GM19099 (cell line): ENCODE data around the gene MAGEA9B.
"Not testable (repeated sequence)": the region's sequence is repeated elsewhere in the genome, so short reads cannot be mapped to it uniquely, and the experiment has no call there.

Experiments used
- POLR2A ChIP-seq: IDR thresholded peaks from 3 replicates; pipeline ENCODE4 v1.6.1; 2011; ENCODE audit warnings: low read depth; ENCODE audit not compliant: insufficient read length; ENCODE audit errors: extremely low read depth

Gene MAGEA9B, protein sequence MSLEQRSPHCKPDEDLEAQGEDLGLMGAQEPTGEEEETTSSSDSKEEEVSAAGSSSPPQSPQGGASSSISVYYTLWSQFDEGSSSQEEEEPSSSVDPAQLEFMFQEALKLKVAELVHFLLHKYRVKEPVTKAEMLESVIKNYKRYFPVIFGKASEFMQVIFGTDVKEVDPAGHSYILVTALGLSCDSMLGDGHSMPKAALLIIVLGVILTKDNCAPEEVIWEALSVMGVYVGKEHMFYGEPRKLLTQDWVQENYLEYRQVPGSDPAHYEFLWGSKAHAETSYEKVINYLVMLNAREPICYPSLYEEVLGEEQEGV

DNA sequence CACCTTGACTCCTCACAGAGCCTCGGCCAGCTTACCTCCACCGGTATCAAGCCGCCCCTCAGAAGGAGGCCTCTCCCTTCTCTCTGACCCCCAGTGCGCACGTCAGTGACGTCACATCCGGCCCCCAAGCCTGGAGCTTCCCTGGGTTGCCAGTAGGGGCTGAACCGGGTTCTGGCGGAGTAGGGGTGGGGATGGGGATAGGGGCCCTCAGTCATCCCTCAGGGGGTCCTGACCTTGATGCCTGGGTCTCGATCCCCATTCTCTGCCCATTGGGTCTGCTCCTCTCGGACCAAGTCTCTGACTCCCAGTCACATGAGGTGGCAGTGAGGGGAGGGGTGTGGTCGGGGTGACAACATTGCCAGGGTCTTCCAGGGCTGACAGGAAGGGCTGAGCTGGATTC is at the start of gene MAGEA9B:
TSS of gene MAGEA9B (minus strand) at position 101 of the 400 bp plus-strand sequence. CDS start 4,280 bp downstream, outside the sequence.
- not testable (repeated sequence) for TF ChIP-seq POLR2A

DNA sequence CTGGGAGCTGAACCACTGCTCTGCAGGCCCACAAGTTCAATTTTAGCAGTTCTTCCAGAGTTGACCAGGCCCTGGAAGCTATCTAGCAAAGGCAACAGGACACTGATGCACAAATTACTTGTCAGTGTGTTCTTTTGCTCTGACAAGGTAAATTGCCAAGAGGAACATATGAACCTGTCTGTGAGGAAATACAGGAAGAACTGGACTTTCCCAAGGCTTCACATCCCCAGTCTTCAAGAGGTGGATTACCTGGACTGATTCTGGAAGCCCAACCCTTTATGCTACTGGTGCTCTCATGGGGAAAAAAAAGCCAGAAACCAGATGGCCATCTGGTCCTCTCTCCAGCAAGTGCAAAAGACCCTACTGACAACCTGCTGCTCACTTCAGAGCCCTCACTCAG is 46.3 kb upstream of the MAGEA9B start:
- TF ChIP-seq POLR2A: no peak

DNA sequence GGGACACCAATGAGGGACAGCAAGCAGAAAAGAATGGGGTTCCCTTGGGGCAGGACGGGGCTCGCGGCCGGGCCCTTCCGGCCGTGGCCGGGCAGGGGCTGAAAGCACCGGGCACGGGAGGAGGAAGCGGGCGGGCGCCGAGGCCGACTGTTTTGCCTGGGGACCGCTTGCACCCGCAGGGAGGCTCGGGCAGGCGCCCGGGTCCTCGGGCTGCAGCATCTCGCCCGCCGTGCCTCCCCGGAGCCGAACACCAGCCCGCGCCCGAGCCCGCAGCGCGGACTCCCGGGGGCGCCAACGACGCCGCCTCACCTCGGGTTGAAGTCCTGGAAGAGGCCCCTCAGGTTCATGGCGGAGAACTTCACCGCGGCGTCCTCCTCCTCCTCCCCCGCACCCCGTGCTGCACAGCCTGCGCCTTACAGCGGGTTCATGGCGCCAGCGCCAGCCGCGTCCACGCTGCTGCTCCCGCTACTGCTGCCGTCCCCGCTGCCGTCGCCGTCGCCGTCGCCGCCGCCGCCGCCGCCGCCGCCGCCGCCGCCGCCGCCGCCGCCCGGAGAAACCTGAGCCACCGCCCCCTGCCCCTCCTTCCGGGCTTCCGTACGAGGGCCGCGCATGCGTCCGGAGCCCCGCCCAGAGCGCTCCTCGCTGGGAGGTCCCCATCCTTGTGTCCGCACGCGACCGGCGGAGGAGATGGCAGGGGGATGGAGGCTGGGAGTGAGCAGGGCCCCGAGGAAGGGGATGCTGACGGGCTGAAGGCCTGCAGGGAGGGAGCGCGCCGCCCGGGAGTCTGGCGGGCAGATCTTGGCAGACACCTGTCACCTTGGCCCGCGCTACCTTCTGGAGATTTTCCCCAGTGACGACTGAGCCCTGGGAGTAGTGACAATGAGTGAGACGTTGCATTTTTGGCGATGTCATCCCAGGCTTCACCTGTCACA is 44.2 kb upstream of the MAGEA9B start, which contains the start of gene TMEM185A:
TSS of gene TMEM185A (minus strand) at position 559 of the 932 bp plus-strand sequence. CDS start at position 347, 212 bp downstream.
- TF ChIP-seq POLR2A: peak; percentile 58

DNA sequence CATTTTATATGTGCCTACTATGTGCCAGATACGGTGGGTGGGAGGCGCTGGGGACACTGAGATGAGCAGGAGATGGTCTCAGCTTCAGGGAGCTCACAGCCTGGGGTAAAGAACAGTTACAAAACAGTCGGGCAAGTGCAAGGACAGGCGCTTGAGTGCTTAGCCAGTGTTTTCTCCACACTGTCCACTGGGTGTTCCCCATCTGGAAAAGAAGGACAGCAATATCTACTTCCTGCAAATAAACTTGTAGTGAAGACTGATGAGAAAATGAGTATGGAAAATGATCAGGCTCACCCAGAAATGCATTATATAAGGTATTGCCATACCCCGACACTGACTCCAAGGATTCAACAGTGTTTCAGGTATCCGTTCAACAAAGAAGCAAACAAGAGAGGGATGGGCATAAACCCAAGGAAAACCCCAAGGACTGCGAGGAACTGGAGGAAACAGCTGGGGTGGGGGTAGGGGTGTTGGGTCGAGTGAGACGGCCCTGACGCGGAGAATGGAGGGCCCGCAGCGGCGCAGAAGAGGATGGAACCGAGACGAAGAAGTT is 43.5 kb upstream of the MAGEA9B start:
- no peak for TF ChIP-seq POLR2A

DNA sequence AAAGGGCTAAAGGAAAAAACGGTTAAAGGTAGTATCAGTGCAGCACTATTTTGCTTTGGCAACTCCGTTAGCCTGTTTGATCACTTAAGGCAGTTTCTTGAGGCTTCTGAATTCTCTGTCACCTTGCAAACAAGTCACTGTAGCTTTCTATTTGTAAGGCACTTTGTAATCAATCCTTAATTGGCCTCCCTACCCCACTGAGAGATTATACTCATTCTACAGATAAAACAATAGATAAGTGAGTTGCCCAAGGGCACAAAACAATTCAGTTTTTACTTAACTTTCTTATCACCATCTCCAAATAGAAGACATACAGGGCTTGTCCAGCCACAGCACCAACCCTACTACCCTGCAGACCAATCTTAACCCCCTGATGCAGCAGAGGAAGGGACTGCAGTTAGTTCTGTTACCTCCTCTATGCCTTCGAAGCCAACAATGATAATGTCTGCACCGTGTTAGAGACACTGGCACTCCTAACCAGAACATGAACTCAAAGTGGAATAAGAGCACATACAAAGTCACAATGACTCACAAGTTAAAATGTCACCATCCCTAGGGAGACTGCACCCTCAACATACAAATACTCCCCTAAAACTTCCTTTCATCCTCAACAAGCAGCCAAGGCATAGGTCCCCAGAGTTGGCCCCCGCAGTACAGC is 42.6 kb upstream of the MAGEA9B start:
- no peak for TF ChIP-seq POLR2A

DNA sequence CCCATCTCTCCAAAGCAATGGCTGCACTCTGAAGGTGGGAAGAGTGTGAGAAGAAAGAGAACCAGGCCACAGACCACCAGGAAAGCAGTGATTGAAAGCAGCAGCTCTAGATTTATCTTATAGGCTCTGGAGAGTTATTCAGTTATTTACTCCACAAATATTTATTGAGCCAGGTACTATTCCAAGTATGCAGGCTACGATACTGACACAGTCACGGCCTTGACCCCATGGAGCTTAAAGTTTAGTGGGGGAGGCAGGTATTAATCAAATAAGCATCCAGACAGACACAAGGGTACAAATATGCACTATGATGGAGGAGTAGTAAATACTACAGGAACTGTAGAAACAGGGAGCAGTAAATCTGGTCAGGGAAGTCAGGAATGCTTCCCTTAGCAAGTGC is 41.5 kb upstream of the MAGEA9B start:
- no peak for TF ChIP-seq POLR2A

DNA sequence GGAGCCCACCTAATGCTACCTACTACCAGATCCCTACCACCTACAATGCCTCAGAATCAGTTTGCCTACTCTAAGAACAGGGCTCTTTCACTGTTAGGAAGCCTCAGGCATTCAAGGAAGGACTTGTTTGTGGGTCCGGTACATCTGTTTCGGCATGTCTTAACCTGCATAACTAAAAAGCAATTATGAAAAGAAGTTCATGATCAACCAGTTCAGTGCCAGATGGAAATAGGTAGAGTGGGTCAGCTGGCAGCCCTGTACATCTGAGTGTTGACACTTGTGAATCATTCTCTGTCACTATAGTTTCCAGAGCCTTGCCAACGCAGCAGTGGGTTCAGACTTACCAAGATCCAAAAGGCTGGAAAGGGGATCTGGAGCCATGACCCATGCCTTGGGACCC is 41.0 kb upstream of the MAGEA9B start:
- no peak for TF ChIP-seq POLR2A

DNA sequence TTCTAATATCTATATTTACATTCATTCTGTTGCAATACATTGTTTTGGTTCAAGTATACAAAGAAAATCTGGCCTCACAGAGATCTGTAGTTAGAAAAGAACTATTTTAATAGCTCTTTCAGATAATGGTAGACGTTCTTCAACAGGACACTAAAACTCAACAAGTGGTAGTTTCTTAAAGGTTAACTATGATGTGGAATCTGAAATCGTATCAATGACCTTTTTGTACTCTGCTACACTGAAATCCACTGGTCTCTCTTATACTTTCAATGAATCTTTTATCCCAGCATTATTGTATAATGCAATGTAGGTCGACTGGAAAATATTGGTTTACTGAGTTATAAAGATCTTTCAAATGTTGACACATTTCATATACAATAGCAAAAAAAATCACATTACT is 31.6 kb upstream of the MAGEA9B start:
- no peak for TF ChIP-seq POLR2A

DNA sequence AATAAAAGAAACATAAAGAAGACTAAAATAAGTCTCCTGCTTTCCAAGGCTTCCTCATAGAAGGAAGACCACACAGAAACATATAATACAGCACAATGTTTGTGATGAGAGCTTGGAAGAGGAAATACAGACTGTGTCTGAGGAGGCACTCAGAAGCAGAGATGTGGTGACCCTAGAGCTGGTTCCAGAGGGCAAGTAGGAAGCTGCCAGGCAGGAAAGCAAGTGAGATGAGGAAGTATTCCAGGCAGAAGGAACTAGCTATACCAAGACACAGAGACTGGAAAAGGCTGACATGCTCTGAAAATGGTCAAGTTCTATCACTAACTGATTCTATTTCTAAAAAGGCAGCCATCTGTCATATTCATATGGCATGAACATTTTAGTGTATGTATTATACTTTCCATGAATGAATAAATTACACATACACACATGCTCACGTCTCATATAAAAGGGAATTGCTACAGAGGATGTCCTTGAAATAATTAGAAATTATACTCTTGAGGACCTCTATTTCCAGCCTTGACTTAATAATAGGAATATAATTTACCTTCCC is 24.4 kb upstream of the MAGEA9B start:
- TF ChIP-seq POLR2A: no peak

DNA sequence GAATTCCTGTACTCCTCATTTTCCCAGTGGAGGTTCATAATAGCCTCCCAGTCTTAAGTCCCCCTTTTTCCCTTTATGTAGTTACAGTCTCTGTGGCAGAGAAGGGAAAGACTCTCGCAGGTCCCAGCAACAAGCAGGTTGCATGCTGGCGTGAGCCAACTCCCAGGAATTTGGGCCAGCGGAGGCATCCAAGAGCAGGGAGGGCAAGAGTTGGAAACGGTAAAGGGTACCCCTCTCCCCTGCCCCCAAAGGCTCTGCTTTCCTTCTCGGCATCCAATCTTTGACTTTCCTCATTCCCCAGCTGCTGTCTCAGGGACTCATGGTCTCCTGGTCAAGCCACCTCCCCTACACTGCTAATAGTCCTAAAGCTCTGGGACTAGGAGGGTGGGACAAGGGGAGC is 23.3 kb upstream of the MAGEA9B start:
- no peak for TF ChIP-seq POLR2A

DNA sequence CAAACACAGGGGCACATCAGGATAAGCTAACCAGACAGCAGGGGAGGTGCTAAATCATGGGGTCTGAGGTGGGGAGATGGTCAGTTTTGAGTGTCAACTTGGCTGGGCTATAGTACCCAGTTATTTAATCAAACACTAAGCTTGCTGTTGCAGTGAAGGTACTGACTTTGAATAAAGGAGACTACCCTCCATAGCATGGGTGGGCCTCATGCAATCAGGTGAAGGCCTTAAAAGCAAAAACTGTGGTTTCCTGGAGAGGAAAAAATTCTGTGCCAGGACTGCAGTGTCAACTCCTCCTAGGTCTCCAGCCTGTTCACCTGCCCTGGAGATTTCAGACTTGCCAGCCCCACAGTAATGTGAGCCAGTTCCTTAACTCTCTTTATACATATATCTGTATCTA is 20.4 kb upstream of the MAGEA9B start:
- no peak for TF ChIP-seq POLR2A

DNA sequence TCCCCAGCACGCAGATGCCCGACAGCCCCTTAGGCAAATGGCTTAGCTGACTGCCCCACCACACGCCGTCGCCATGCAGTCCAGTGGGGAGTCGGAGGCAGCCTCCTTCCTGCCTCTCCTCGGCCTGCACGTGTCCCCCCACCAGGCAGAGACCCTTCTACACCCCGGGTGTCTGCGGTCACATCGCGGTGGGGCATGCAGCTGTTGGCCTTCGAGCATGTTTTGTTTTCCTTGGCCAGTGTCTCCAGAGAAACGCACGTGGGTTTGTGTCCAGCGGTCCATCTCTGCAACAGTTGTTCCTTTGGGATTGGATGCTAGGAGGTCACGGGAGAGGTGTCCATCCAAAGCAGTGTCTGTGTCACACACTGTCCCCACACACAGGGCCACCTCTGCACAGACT is 8.0 kb upstream of the MAGEA9B start, which contains the start of gene HSFX2:
TSS of gene HSFX2 (minus strand) at position 101 of the 400 bp plus-strand sequence. CDS start 614 bp downstream, outside the sequence.
- TF ChIP-seq POLR2A: not testable (repeated sequence)

DNA sequence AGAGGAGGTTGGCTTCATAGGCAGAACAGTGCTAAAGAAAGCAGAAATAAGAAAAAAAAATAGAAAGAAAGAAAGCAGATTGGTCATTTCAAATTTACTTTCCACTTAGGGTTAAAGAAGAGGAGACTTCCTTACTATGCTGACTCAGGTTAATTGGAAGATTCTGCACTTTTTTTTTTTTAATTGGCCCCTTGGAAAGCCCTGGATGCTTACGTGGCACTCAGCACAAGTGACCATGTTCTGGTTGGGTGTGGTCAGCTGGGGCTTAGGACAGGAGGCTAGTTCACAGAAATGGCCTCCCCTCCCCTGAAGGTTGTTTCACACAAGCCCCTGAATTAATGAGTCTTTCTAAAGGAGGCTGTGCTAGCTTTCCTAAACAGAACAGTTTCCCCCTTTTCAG is 14.5 kb downstream of the MAGEA9B start:
- no peak for TF ChIP-seq POLR2A

DNA sequence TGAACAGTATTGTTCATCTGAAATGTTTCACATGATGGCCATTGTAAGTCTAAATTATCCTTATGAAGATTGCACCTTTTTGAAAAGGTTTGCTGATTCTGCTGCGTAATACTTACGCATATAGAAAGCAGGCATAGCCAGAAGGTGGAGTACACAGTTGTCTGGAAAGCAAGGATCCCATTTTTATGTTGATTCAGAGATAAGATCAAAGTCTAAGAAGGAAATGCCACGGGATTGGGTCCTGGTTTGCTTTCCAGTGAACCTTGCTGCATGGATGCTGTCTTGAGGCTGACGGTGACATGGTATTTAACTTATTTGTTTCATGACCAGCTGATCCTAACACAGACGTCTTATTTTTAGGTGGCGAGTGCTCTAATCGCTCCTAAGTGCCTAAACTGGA is 15.5 kb downstream of the MAGEA9B start:
- TF ChIP-seq POLR2A: no peak
